ENCODE results near the gene GPR82. TPM values are rescaled to one million over a fixed set of nuclear protein-coding genes. Genes with fewer than 3 reads are reported as not detected.

The GPR82 gene
- total RNA-seq, 1 experiment from 2014 or later, result not detected

- no peak for DNase-seq (ENCODE audit: low read depth, low spot score)
- in situ Hi-C loops (cut with HindIII; ENCODE audit: low pct_unique_long_range_greater_than_20kb, low sequenced_read_pairs), result no loop called here
Observed at GRCh38 chrX:41761169-41761568, 37.2 kb downstream of the GPR82 start.

GRCh38 chrX:41761702-41762101 lies 37.7 kb downstream of the GPR82 start:
- in situ Hi-C loops (cut with HindIII; ENCODE audit: low pct_unique_long_range_greater_than_20kb, low sequenced_read_pairs), result no loop called here
- DNase-seq (ENCODE audit: low read depth, low spot score), result no peak

GRCh38 chrX:41779030-41779564 lies 55.1 kb downstream of the GPR82 start:
- DNase-seq (ENCODE audit: low read depth, low spot score), result no peak
- in situ Hi-C loops (cut with HindIII; ENCODE audit: low pct_unique_long_range_greater_than_20kb, low sequenced_read_pairs), result no loop called here

Small RNA genes lying within 50 kb of the gene (small RNA-seq; reads per million reads assigned to genes)
- gene RN7SL144P, result 0 to 0.10 reads per million in 2 experiments

Other genes starting within 250 kb of the GPR82 start
- not detected in 2 replicates for gene GPR34, start 35.2 kb upstream of the GPR82 start, total RNA-seq (2014; rRNA removed; shearing (Covaris generic))
- gene CASK, start 199.4 kb downstream of the GPR82 start, total RNA-seq (2014; rRNA removed; shearing (Covaris generic)), result 10.9 and 11.4 TPM in 2 replicates

All from SK-MEL-5 (cell line).